ENCODE data around the gene TOMT.

Gene TOMT

GRCh38 chr11:72067266-72067665, 38.5 kb upstream of the TOMT start:
- H3K23ac ChIP-seq (ENCODE audit: low read length), result no peak overlapping the region
- H2AK5ac ChIP-seq (ENCODE audit: low read length), result no peak overlapping the region
- H4K12ac ChIP-seq (ENCODE audit: low read depth, low read length), result no peak overlapping the region
- DNase-seq, result no peak
- no peak overlapping the region for H3K4me3 ChIP-seq (ENCODE audit: low read depth, low read length)
- no peak overlapping the region for H3K9ac ChIP-seq (ENCODE audit: low read length)
- H4K91ac ChIP-seq (ENCODE audit: low read depth, low read length), result no peak overlapping the region
- no peak overlapping the region for H2BK120ac ChIP-seq (ENCODE audit: insufficient read depth, low read length, poor library complexity)
- H3K79me2 ChIP-seq (ENCODE audit: control insufficient read depth, insufficient read depth, low read length, poor library complexity), result peaks cover 3% of the 10 kb centered on the region
- H3K27me3 ChIP-seq (ENCODE audit: insufficient read depth, low read length), result no peaks in the 10 kb centered on the region
- no peak overlapping the region for H2AFZ ChIP-seq (ENCODE audit: insufficient read depth, low read length, poor library complexity)
- peaks cover 6 to 16% of the 10 kb centered on the region in 2 experiments for H3K4me1 ChIP-seq (ENCODE audit: control insufficient read depth in 1 of 2, insufficient read depth in 2 of 2, low read length in 2 of 2)
- no peak overlapping the region for H3K18ac ChIP-seq (ENCODE audit: low read length)
- H3K79me1 ChIP-seq (ENCODE audit: low read length), result peaks cover 7% of the 10 kb centered on the region
- H3K9me3 ChIP-seq (ENCODE audit: insufficient read depth, low read depth, low read length), result no peaks in the 10 kb centered on the region
- no peak overlapping the region for H3K27ac ChIP-seq (ENCODE audit: low read depth, low read length)
- H3K4ac ChIP-seq (ENCODE audit: low read depth, low read length), result no peak overlapping the region
- no peak overlapping the region for H2BK5ac ChIP-seq (ENCODE audit: low read depth, low read length, poor library complexity)
- H2BK12ac ChIP-seq (ENCODE audit: low read length), result no peak overlapping the region
- no peak overlapping the region for H3K4me2 ChIP-seq (ENCODE audit: low read length)
- H4K8ac ChIP-seq (ENCODE audit: low read depth, low read length), result no peak overlapping the region
- no peak overlapping the region for H3K14ac ChIP-seq (ENCODE audit: low read length)
- peaks cover 6 to 8% of the 10 kb centered on the region in 2 experiments for H3K36me3 ChIP-seq (ENCODE audit: control insufficient read depth in 1 of 2, insufficient read depth in 2 of 2, low read length in 2 of 2)

DNA sequence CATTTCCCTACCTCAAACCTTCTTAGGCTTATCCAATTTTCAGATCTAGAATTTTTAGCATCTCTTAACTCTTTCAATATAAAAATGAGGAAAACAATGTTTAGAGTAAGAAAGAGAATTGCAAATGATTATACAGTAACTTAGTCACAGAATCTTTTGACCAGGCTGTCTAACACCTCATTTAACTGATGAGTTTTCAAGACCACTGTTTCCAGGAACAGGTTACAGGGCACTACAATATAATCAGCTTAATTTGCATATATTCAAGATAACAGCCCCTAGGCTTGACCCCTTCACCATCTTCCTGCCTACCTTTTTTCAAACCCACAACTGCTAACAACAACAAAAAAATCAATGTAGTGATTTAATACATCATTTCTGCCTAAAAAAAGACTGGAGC, 38.0 kb upstream of the TOMT start:
- H4K8ac ChIP-seq (ENCODE audit: low read depth, low read length), result no peak overlapping the region
- no peak overlapping the region for H3K14ac ChIP-seq (ENCODE audit: low read length)
- H3K79me2 ChIP-seq (ENCODE audit: control insufficient read depth, insufficient read depth, low read length, poor library complexity), result peaks cover 3% of the 10 kb centered on the region
- H2BK120ac ChIP-seq (ENCODE audit: insufficient read depth, low read length, poor library complexity), result no peak overlapping the region
- no peak overlapping the region for H3K27ac ChIP-seq (ENCODE audit: low read depth, low read length)
- no peak overlapping the region for H3K4me2 ChIP-seq (ENCODE audit: low read length)
- no peaks in the 10 kb centered on the region for H3K9me3 ChIP-seq (ENCODE audit: insufficient read depth, low read depth, low read length)
- no peak overlapping the region for H2AFZ ChIP-seq (ENCODE audit: insufficient read depth, low read length, poor library complexity)
- H2AK5ac ChIP-seq (ENCODE audit: low read length), result no peak overlapping the region
- H2BK12ac ChIP-seq (ENCODE audit: low read length), result no peak overlapping the region
- H3K4me1 ChIP-seq (ENCODE audit: control insufficient read depth in 1 of 2, insufficient read depth in 2 of 2, low read length in 2 of 2), result peaks cover 10 to 19% of the 10 kb centered on the region in 2 experiments
- H3K4ac ChIP-seq (ENCODE audit: low read depth, low read length), result no peak overlapping the region
- no peak overlapping the region for H3K18ac ChIP-seq (ENCODE audit: low read length)
- no peak overlapping the region for H3K23ac ChIP-seq (ENCODE audit: low read length)
- no peak for DNase-seq
- H4K12ac ChIP-seq (ENCODE audit: low read depth, low read length), result no peak overlapping the region
- H3K36me3 ChIP-seq (ENCODE audit: control insufficient read depth in 1 of 2, insufficient read depth in 2 of 2, low read length in 2 of 2), result peaks cover 6 to 8% of the 10 kb centered on the region in 2 experiments
- H3K79me1 ChIP-seq (ENCODE audit: low read length), result peaks cover 10% of the 10 kb centered on the region
- H3K27me3 ChIP-seq (ENCODE audit: insufficient read depth, low read length), result no peaks in the 10 kb centered on the region
- no peak overlapping the region for H2BK5ac ChIP-seq (ENCODE audit: low read depth, low read length, poor library complexity)
- no peak overlapping the region for H3K4me3 ChIP-seq (ENCODE audit: low read depth, low read length)
- H4K91ac ChIP-seq (ENCODE audit: low read depth, low read length), result no peak overlapping the region
- no peak overlapping the region for H3K9ac ChIP-seq (ENCODE audit: low read length)

GRCh38 chr11:72069200-72069599, 36.5 kb upstream of the TOMT start:
- H3K4me1 ChIP-seq (ENCODE audit: control insufficient read depth in 1 of 2, insufficient read depth in 2 of 2, low read length in 2 of 2), result peaks cover 15 to 22% of the 10 kb centered on the region in 2 experiments
- H3K23ac ChIP-seq (ENCODE audit: low read length), result no peak overlapping the region
- peaks cover 14% of the 10 kb centered on the region for H3K79me1 ChIP-seq (ENCODE audit: low read length)
- peaks cover 6% of the 10 kb centered on the region in 2 experiments for H3K36me3 ChIP-seq (ENCODE audit: control insufficient read depth in 1 of 2, insufficient read depth in 2 of 2, low read length in 2 of 2)
- no peak overlapping the region for H4K8ac ChIP-seq (ENCODE audit: low read depth, low read length)
- H2BK5ac ChIP-seq (ENCODE audit: low read depth, low read length, poor library complexity), result no peak overlapping the region
- H3K4me2 ChIP-seq (ENCODE audit: low read length), result peak overlapping the region; percentile 37
- no peak overlapping the region for H4K12ac ChIP-seq (ENCODE audit: low read depth, low read length)
- no peak overlapping the region for H3K27ac ChIP-seq (ENCODE audit: low read depth, low read length)
- no peak overlapping the region for H3K14ac ChIP-seq (ENCODE audit: low read length)
- H3K4ac ChIP-seq (ENCODE audit: low read depth, low read length), result peak overlapping the region; percentile 16
- H2AFZ ChIP-seq (ENCODE audit: insufficient read depth, low read length, poor library complexity), result no peak overlapping the region
- H3K9ac ChIP-seq (ENCODE audit: low read length), result no peak overlapping the region
- no peak overlapping the region for H3K18ac ChIP-seq (ENCODE audit: low read length)
- H3K79me2 ChIP-seq (ENCODE audit: control insufficient read depth, insufficient read depth, low read length, poor library complexity), result peaks cover 3% of the 10 kb centered on the region
- no peak overlapping the region for H4K91ac ChIP-seq (ENCODE audit: low read depth, low read length)
- no peak overlapping the region for H2BK120ac ChIP-seq (ENCODE audit: insufficient read depth, low read length, poor library complexity)
- DNase-seq, result no peak
- no peaks in the 10 kb centered on the region for H3K27me3 ChIP-seq (ENCODE audit: insufficient read depth, low read length)
- H3K9me3 ChIP-seq (ENCODE audit: insufficient read depth, low read depth, low read length), result no peaks in the 10 kb centered on the region
- H3K4me3 ChIP-seq (ENCODE audit: low read depth, low read length), result no peak overlapping the region
- no peak overlapping the region for H2AK5ac ChIP-seq (ENCODE audit: low read length)
- H2BK12ac ChIP-seq (ENCODE audit: low read length), result no peak overlapping the region

- H3K4me3 ChIP-seq (ENCODE audit: low read depth, low read length), result no peak overlapping the region
- H4K12ac ChIP-seq (ENCODE audit: low read depth, low read length), result no peak overlapping the region
- no peak overlapping the region for H2BK120ac ChIP-seq (ENCODE audit: insufficient read depth, low read length, poor library complexity)
- peaks cover 15 to 22% of the 10 kb centered on the region in 2 experiments for H3K4me1 ChIP-seq (ENCODE audit: control insufficient read depth in 1 of 2, insufficient read depth in 2 of 2, low read length in 2 of 2)
- no peak overlapping the region for H4K91ac ChIP-seq (ENCODE audit: low read depth, low read length)
- H2AK5ac ChIP-seq (ENCODE audit: low read length), result no peak overlapping the region
- H3K18ac ChIP-seq (ENCODE audit: low read length), result peak overlapping the region; percentile 8
- no peak overlapping the region for H3K9ac ChIP-seq (ENCODE audit: low read length)
- no peak overlapping the region for H4K8ac ChIP-seq (ENCODE audit: low read depth, low read length)
- no peaks in the 10 kb centered on the region for H3K27me3 ChIP-seq (ENCODE audit: insufficient read depth, low read length)
- no peak overlapping the region for H3K4ac ChIP-seq (ENCODE audit: low read depth, low read length)
- no CpG with 5 or more reads among the region's 2 CpGs for whole genome bisulfite sequencing (ENCODE audit: extremely low coverage, insufficient coverage, insufficient read length)
- H3K36me3 ChIP-seq (ENCODE audit: control insufficient read depth in 1 of 2, insufficient read depth in 2 of 2, low read length in 2 of 2), result peaks cover 6% of the 10 kb centered on the region in 2 experiments
- no peaks in the 10 kb centered on the region for H3K9me3 ChIP-seq (ENCODE audit: insufficient read depth, low read depth, low read length)
- H3K79me1 ChIP-seq (ENCODE audit: low read length), result peaks cover 14% of the 10 kb centered on the region
- DNase-seq, result peak; percentile 87
- H2AFZ ChIP-seq (ENCODE audit: insufficient read depth, low read length, poor library complexity), result no peak overlapping the region
- peak overlapping the region; percentile 7 for H2BK5ac ChIP-seq (ENCODE audit: low read depth, low read length, poor library complexity)
- no peak overlapping the region for H3K14ac ChIP-seq (ENCODE audit: low read length)
- H3K4me2 ChIP-seq (ENCODE audit: low read length), result peak overlapping the region; percentile 43
- peaks cover 5% of the 10 kb centered on the region for H3K79me2 ChIP-seq (ENCODE audit: control insufficient read depth, insufficient read depth, low read length, poor library complexity)
- H2BK12ac ChIP-seq (ENCODE audit: low read length), result no peak overlapping the region
- H3K23ac ChIP-seq (ENCODE audit: low read length), result no peak overlapping the region
- peak overlapping the region; percentile 45 for H3K27ac ChIP-seq (ENCODE audit: low read depth, low read length)
Measured at GRCh38 chr11:72069787-72070251, 35.9 kb upstream of the TOMT start.
